GM20000 (cell line): ENCODE results near the gene KCNIP2.

Experiments
- DNase-seq: peaks from one replicate; pipeline ENCODE4 v3.0.0; 2012; ENCODE audit warnings: low spot score
- CTCF ChIP-seq: IDR thresholded peaks from 2 replicates; pipeline ENCODE4 v1.5.1; 2012; ENCODE audit warnings: mild to moderate bottlenecking, control low read depth; ENCODE audit errors: extremely low read depth, missing control alignments

Gene KCNIP2

GRCh38 chr10:101848408-101848807, 4.8 kb upstream of the KCNIP2 start:
- DNase-seq, result peak; percentile 1
- no peak for TF ChIP-seq CTCF

- no peak for TF ChIP-seq CTCF
- no peak for DNase-seq
Measured at GRCh38 chr10:101845893-101846292, 2.3 kb upstream of the KCNIP2 start.

GRCh38 chr10:101841826-101842225, 1.8 kb downstream of the KCNIP2 start:
- DNase-seq, result peak; percentile 22
- TF ChIP-seq CTCF, result no peak

- DNase-seq, result peak; percentile 93
- TF ChIP-seq CTCF, result peak; percentile 98
Measured at GRCh38 chr10:101840741-101841453, 2.7 kb downstream of the KCNIP2 start.

- DNase-seq, result peak; percentile 47
- no peak for TF ChIP-seq CTCF
Measured at GRCh38 chr10:101840102-101840684, 3.4 kb downstream of the KCNIP2 start.

- TF ChIP-seq CTCF, result no peak
- peak; percentile 88 for DNase-seq
Measured at GRCh38 chr10:101839416-101840063, 4.1 kb downstream of the KCNIP2 start.

- DNase-seq, result no peak
- no peak for TF ChIP-seq CTCF
Measured at GRCh38 chr10:101839002-101839401, 4.6 kb downstream of the KCNIP2 start.
